ENCODE data around the gene RBM12.

RBM12 gene

DNA sequence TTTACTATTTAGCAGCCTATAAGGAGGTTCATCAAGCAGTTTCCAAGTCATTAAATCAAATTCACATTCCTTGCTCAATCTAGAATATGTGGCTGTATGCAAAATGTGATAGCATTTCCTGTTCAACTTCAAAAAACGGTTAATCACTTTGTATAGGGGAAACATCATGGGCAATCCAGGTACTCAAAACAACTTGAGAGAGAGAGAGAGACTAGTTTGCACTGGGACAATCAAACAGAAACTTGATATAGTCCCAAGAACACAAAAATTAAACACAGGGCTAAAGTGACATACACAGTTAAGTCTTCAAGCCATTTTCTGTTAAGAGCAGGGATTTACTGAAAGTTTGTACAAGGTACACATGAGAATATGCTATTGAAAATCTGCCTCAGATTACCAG lies 7.4 kb downstream of the RBM12 start:
- DNase-seq (ENCODE audit: low read depth, low spot score), result no peak
- no peak overlapping the region for H3K27ac ChIP-seq

DNA sequence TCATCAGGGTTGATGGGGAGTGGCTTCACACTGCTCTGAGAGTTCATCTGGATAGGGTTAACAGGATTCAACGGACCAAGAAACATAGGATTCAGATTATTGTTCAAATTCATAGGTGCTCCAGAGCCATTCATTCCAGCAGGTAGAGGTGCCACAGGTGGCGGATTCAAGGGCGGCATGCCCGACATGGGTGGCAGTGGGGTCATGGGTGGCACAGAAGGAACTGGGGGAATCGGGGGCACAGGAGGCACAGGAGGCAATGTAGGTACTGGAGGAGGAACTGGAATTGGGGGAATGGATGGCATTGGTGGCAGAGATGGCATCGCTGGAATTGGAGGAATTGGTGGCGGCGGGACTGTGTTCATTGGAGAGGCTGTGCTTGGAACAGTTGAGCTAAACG lies 10.3 kb downstream of the RBM12 start:
- no peak overlapping the region for H3K27ac ChIP-seq

DNA sequence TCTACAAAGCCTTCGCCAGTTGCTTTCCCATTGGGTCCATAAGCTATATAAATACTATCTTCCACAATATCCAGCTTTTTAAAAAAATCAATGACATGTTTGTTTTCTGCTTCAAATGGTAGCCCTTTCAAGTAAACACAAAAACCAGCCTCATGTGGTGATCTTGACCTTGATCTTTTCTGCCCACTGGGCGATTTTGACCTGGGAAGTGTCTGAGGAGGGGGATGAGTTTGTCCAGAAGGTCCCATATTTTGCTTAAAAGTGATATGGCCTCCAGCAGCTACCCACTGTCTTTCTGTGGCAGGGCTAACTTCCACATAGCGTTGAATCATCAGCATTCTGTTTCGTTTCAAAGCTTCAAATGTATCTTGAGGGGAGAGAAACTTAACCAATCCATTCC lies 10.8 kb downstream of the RBM12 start:
- H3K27ac ChIP-seq, result no peak overlapping the region

More for the DNA sequence above, 10.3 kb downstream of the RBM12 start:
- no peak for DNase-seq (ENCODE audit: low read depth, low spot score)

DNA sequence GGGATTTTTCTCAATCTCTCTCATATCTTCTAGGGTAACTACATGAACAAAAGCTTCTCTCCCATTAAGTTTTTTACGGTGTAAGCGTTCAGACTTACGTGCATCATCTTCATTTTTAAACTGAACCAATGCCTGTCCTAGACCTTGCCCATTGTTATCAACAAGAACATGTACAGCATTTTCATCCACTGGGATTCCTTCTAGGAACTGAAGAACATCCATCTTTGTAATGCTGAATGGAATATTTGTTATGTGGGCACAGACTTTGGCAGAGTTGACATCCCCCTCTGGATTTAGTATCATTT lies 11.3 kb downstream of the RBM12 start:
- no peak overlapping the region for H3K27ac ChIP-seq
- no peak for DNase-seq (ENCODE audit: low read depth, low spot score)

More for the DNA sequence above, 10.8 kb downstream of the RBM12 start:
- no peak for DNase-seq (ENCODE audit: low read depth, low spot score)

DNA sequence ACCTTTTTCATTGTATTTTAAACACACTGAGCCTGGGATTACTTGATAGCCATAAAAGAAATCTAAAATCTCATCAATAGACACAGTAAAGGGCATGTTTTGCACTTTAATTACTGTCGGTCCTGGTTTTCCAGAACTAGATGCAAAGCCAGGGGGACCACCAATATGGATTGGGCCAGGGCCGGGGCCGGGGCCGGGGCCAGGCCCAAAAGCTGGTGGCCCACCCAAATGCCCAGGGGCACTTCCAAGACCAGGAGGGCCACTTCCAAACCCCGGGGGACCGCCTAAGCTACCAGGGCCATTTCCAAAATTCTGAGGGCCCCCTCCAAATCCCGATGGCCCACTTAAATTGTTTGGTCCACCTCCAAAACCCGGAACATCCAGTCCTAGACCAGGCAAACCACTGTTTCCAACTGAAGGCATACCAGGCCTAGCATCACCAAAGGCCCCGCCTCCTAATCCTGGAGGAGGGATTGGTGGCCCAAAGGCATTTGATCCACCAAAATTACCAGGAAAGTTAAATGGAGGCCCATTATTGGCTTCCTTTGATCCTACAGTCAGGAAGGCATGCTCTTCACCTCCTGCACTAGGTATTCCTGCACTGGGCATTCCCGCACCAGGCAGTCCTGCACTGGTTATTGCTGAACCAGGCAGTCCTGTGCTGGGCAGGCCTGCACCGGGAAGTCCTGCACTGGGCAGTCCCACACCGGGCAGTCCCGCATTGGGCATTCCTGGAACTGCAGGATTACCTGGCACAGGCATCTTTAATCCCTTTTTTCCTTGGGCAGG lies 11.9 kb downstream of the RBM12 start:
- DNase-seq (ENCODE audit: low read depth, low spot score), result no peak
- H3K27ac ChIP-seq, result no peak overlapping the region

DNA sequence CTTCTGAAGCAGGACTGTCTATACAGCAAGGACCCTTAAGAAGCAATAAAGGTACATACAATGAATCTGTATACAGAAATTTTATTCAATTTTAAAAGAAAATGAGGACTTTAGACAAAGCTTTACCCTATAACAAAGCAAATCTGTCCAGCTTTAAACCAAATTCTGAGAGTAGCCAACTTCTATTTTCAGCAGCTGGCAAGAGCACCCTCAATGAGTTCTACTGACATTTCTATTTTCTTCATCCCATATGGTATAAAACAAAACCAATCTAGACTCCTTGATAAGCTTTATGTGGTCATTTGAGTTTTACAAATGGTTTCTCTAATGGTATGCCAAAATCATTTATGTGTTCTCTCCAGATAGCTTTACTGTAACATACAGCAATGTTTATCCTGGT lies 12.7 kb downstream of the RBM12 start:
- DNase-seq (ENCODE audit: low read depth, low spot score), result no peak
- H3K27ac ChIP-seq, result no peak overlapping the region

DNA sequence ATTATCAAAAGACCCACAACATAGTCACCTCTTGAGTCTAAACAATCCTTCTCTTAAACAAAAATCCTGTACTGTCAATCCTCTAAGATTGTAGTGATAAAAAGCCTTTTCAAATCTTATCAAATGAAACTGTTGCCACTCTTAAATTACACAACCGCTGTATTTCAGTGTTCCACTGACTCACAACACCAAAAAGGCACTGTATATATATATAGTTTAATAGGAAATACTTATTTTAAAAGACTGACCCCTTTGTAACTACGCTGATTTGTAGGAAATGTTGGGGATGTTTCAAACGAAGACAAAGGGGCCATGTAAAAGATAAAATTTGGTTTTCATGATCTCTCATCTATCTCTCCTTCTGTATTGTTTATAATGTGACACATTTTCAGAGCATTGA lies 14.1 kb downstream of the RBM12 start:
- DNase-seq (ENCODE audit: low read depth, low spot score), result no peak
- H3K27ac ChIP-seq, result no peak overlapping the region

DNA sequence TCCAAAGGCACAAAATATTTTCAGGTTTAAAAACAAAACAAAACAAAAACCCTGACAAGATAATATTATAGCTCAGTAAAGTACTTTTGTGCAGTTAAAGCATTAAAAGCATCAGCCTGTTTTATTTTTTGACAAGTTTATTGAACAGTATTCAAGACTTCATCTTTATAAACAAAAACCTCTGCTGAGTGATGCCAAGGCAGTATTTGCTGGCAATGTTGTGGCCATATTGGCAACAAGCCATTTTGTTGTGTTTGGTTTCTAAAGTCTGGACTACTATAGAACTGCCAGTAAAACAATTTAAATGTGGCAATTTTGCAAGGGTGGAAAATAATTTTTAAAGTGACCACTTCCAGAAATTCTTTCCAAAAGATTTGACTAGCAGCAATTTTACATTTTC lies 15.9 kb downstream of the RBM12 start:
- H3K27ac ChIP-seq, result no peak overlapping the region
- no peak for DNase-seq (ENCODE audit: low read depth, low spot score)

DNA sequence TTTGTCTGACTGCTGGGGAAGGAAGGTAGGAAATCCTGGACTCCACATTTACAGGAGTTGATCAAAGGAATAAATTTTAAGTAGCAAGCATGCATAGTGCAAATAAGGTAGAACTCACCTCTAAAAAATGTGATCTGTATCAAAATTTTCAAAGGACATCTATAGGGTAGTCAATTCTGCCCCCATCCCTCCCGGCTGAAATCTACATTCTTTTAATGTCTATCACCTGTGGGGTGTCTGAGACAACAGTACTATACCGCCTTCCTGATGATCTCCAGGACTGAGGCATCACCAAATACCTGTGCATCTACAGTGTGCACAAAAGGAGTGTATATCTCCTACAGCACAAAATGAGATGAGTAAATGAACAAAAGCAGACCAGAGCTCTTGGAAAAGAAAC lies 19.9 kb downstream of the RBM12 start:
- H3K27ac ChIP-seq, result no peak overlapping the region
- DNase-seq (ENCODE audit: low read depth, low spot score), result no peak

DNA sequence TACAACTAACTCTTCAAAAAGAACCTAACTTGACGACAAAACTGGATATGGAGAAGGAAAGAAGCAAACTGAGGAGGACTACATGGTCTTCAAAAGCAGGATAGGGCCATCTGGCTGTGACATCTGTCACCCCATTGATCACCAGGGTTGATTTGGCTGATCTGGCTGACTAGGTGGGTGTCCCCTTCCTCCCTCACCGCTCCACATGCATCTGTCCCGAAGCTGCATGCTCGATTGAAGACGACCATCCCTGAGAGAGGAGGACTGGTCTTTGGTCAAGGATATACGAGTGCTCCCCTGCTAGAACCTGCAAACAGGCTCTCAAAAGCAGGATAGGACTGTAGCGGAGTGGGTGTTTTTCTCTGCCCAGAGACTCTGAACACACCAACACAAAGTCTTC lies 21.7 kb downstream of the RBM12 start:
- no peak for DNase-seq (ENCODE audit: low read depth, low spot score)
- H3K27ac ChIP-seq, result no peak overlapping the region

DNA sequence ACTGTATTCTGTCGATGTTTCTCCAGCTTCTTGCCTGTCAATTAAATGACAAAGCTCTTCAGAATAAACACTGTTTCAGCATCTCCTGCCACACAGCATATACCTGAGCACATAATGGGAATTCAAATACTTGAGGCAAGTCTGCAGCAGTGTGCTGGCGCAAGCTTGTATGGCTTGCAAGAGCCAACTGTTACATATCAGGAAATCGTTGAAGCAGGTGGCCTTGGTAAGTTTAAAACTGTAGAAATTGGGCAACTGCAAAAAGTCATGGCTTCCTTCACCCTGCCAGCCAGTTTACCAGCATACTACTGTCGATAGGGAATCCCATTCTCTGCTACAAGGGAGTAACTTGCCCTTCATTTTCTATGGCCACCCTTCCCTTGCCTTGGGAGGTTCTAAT lies 23.0 kb downstream of the RBM12 start:
- H3K27ac ChIP-seq, result no peak overlapping the region
- DNase-seq (ENCODE audit: low read depth, low spot score), result no peak

DNA sequence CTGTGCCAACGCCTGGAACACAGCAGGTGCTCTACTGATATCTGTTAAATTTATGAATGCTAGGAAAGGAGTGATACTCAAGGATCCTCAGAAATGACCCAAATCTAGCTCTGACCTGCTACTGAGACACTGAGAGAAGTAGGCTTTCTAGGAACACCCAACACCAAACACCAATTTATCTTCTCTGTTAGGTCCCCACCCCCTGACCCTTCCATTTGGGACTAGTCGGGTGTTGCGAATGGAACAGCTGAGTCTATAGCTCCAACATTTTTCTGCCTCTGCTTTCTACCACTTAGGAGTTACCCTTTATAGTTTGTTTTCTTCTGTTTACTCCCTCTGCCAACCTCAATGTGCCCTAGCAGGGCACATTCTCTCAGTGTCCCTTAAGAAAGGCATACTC lies 24.0 kb downstream of the RBM12 start:
- no peak overlapping the region for H3K27ac ChIP-seq
- no peak for DNase-seq (ENCODE audit: low read depth, low spot score)

DNA sequence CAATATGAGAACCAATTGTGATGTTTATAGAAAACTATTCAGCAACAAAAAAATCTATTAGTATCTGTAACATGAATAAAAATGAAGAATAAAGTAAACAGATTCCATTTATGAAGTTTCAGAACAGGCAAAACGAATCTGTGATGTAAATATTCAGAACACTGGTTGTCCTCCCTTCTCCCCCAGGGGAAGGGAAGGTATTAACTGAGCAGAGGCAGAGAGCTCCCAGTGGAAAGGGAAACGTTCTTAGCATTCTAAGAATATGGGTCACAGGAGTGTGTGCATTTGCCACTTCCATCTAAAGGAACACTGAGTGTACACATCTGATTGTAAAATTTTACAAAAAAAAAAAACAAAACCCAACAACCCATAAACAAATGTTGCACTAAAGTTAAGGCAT lies 25.9 kb downstream of the RBM12 start:
- DNase-seq (ENCODE audit: low read depth, low spot score), result no peak
- H3K27ac ChIP-seq, result no peak overlapping the region

DNA sequence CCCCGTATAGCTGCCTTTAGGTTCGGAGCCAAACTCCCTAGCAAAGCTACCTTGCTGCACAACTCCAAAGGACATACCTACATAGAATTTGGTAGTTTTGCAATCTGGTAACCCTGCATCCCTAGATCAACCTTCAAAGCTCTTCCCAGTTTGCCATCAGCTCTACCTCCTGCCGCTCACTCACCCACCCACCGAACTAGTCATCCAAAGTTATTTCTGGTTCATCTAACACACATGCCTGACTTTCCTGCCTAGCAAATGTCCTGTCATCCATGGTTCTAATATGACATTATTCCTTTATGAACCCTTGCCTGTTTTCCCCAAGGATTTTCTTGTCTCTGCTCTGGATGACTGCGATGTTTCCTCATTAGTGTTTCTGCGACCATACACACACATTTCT lies 27.4 kb downstream of the RBM12 start:
- no peak overlapping the region for H3K27ac ChIP-seq
- no peak for DNase-seq (ENCODE audit: low read depth, low spot score)

DNA sequence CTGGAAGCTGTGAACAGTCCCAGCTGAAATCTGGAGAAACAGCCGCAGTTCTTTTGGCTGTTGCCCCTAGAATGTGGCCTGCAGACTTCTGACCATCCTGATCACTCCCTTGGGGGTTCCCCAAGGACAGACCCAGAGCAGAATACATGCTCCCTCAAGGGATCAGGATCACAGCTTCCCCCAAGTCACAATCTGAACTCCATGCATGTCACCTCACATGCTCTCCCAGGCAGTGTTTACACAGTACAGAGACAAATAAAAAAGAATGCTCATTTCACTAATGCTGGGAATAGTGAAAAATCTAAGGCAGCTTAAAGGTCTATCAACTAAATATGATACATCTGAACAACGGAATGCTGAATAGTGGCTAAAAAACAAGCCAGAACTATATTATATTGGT lies 28.6 kb downstream of the RBM12 start:
- H3K27ac ChIP-seq, result no peak overlapping the region
- no peak for DNase-seq (ENCODE audit: low read depth, low spot score)

DNA sequence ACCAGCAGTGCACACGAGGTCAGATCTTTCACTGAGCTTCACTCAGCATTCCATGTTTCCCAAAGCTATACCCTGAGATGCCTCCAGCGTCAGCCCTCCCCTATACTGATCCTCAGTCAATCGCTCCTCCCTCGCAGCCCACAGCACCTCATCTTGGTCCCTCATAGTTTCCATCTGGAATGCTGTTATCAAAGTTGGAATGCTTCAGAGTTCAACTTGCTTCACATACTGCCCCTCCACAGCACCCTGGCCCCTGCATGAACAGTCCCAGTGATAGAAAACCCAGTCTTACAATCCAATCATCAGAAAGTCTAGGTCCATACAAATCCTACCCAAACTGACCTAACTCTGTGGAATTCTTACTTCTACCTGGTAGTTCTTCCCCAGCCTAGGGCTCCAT lies 29.0 kb downstream of the RBM12 start:
- no peak overlapping the region for H3K27ac ChIP-seq
- DNase-seq (ENCODE audit: low read depth, low spot score), result no peak

DNA sequence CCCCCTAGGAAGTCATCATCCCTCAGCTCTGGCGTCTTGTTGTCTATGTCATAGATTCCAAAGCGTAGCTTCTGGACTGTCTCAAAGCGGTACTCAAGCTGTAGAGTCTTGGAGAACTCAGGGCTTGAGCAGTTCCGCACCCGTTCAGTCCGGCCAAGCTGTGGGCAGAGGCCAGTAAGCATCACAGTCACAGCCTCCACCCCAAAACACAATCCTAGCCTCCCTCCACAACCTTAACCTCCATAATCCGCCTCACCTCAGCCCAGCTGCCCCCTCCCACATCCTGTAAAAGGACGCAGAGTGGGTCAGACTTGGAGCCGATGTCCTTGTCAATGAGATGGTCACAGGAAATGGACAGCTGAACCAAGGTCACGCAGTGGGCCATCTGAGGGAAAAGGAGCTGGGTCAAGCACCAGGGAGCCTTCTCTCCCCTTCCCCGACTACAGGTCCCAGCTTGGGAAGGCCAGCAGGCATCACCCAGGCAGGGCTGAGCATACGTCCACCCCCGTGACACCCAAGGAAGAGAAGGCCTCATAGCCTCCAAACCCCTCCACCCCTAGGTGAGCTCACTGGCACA lies 32.1 kb downstream of the RBM12 start:
- no peak for DNase-seq (ENCODE audit: low read depth, low spot score)
- H3K27ac ChIP-seq, result no peak overlapping the region

DNA sequence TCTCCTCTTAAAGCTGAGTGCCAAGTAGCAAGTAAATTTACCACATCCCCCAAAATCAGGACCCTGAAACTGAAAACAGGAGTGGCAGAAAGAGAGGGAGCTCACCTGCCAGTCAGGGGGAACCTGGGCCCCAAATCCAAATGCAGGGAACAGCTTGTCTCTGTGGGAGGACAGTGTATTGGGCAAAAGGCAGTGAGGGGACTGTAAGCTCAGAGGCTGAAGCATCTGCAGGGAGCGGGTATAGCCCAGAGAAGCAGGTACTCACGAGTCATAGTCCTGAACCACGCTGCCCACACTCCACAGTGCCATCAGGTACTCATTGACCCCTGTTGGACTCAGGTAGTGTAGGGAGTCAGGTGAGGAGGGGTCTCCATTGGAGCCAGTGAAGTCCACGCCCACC lies 34.1 kb downstream of the RBM12 start:
- no peak for DNase-seq (ENCODE audit: low read depth, low spot score)
- no peak overlapping the region for H3K27ac ChIP-seq

DNA sequence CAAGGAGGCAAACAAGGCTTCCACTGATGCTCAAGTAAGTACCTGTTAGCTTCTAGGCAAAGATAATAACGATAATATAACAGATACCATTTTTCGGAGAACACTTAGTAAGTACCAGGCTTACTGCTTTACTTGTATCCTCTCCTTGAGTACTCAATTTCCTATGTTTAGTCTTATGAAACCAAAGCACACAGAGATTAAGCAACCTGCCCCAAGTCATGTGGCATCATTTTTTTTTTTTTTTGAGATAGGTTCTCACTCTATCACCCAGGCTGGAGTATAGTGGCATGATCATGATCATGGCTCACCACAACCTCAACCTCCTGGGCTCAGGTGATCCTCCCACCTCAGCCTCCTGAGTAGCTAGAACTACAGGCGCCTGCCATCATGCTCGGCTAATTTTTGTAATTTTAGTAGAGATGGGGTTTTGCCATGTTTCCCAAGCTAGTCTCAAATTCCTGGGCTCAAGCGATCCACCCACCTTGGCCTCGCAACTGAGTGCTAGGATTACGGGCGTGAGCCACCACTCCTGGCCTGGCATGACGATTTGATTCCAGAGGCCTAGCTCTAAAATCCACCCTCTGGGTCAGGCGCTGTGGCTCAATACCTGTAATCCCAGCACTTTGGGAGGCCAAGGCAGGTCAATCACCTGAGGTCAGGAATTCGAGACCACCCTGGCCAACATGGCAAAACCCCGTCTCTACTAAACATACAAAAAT lies 35.1 kb downstream of the RBM12 start:
- DNase-seq (ENCODE audit: low read depth, low spot score), result no peak
- H3K27ac ChIP-seq, result no peak overlapping the region

DNA sequence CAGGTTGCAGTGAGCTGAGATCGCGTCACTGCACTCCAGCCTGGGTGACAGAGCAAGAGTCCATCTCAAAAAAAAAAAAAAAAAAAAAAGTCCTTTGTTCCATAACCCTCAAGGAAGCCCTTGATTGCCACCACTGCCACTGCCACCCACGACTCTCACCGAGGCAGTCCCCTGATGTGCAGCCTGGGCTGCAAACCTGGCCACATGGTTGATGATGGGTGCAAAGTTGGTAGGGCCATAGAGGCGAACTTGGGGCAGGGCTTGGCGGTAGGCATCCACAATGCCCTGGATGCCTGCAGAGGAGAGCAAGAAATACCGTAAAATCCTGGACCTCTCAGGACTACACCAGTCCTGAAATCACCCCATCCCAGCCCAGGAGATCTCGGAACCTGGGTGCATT lies 37.6 kb downstream of the RBM12 start:
- peak overlapping the region; percentile 44 for H3K27ac ChIP-seq
- DNase-seq (ENCODE audit: low read depth, low spot score), result no peak

DNA sequence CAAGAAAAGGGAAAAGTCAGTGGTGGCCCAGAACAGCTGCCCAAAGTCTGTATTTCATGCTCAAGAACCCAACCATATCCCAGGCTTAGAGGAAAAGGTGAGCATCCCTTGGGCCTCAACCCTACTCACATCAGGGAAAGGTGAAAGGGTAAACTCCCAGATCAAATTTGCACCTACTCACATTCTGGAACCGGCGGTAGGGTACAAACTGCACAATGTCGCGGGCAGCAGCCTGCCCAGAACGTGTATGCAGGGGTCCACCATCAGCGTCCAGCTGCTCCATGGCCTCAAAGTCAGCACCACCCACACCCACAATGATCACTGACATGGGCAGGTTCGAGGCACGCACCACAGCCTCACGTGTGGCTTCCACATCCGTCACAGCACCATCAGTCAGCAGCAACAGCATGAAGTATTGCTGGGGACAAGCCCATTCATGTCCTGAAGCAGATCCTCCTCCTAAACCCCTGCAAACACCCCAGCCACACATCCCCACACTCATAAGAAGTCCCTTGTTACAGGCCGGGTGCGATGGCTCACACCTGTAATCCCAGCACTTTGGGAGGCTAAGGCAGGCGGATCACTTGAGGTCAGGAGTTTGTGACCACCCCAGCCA lies 38.2 kb downstream of the RBM12 start:
- peak overlapping the region; percentile 44 for H3K27ac ChIP-seq
- DNase-seq (ENCODE audit: low read depth, low spot score), result peak; percentile 12
